T-helper 22 cell (primary cell): ENCODE data around the gene SEPHS1.
"Not testable (repeated sequence)": the region's sequence is repeated elsewhere in the genome, so short reads cannot be mapped to it uniquely, and the experiment has no call there.

Source experiments
- DNase-seq: peaks from one replicate; pipeline ENCODE4 v3.0.0-alpha.2; 2020; ENCODE audit warnings: low read depth

The SEPHS1 gene

GRCh38 chr10:13282348-13282747, 65.7 kb downstream of the SEPHS1 start:
- DNase-seq, result not testable (repeated sequence)

GRCh38 chr10:13276749-13277365, 71.2 kb downstream of the SEPHS1 start:
- DNase-seq, result no peak

- not testable (repeated sequence) for DNase-seq
These were observed 71.9 kb downstream of the SEPHS1 start for GRCh38 chr10:13276146-13276545.

- no peak for DNase-seq
These were observed 75.9 kb downstream of the SEPHS1 start for GRCh38 chr10:13272164-13272571.

GRCh38 chr10:13271552-13272163, 76.4 kb downstream of the SEPHS1 start:
- DNase-seq, result peak; percentile 20

- no peak for DNase-seq
These were observed 77.1 kb downstream of the SEPHS1 start for GRCh38 chr10:13270877-13271551.

- no peak for DNase-seq
These were observed 79.3 kb downstream of the SEPHS1 start for GRCh38 chr10:13268841-13269240.

GRCh38 chr10:13268310-13268709, 79.8 kb downstream of the SEPHS1 start:
- no peak for DNase-seq
